Daoy (cell line): ENCODE data around the gene OR10AD1. TPM values are rescaled to one million over a fixed set of nuclear protein-coding genes. Genes with fewer than 3 reads are reported as not detected.

Experiments
- DNase-seq: peaks from one replicate; pipeline ENCODE4 v3.0.0-alpha.2; 2015; ENCODE audit warnings: low read depth
- total RNA-seq: library from RNA; depleted of rRNA; stranded (reverse); fragments of >200 nt; shearing (Covaris generic); gene quantifications from 2 replicates; pipeline ENCODE4 v1.2.3, GENCODE V29; 2014

Gene OR10AD1
- total RNA-seq, 1 experiment from 2014 or later, result not detected

DNA sequence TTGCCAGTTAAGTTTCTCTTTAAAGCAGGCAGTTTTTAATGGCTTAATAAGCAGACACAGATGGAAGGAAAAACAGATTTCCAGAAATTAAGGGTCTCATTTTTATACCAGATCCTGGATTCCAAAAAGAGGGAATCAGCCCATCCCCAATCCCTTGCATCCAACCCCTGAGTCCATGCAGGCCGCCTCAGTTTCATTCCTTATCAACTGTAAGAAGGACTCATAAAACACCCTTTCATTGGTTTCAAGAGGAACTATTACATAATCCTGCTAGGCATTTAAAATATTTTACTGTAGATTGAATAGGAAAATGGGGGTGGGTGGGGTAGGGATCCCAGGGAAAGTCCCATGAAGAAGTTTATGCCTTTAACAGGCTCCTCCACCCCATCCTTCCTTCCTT, 10.2 kb downstream of the OR10AD1 start:
- no peak for DNase-seq

DNA sequence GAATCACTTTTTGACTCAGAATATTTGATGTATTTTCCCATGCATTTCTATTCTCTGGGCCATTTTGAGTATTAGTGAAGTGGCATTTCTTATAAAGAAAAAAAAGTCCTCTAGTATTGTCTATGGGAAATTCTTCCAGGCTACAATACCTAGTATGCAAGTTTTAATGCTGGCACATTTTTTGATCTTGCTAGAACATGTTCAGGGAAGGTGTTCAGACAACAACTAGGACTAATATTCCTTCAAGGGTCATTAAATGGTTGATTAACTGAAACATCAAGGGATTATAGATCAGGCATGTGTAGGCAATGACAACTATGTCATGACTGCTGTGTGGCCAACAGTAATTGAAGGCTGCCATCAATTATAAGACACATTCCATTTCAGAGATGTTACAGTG, 12.0 kb downstream of the OR10AD1 start:
- DNase-seq, result no peak

DNA sequence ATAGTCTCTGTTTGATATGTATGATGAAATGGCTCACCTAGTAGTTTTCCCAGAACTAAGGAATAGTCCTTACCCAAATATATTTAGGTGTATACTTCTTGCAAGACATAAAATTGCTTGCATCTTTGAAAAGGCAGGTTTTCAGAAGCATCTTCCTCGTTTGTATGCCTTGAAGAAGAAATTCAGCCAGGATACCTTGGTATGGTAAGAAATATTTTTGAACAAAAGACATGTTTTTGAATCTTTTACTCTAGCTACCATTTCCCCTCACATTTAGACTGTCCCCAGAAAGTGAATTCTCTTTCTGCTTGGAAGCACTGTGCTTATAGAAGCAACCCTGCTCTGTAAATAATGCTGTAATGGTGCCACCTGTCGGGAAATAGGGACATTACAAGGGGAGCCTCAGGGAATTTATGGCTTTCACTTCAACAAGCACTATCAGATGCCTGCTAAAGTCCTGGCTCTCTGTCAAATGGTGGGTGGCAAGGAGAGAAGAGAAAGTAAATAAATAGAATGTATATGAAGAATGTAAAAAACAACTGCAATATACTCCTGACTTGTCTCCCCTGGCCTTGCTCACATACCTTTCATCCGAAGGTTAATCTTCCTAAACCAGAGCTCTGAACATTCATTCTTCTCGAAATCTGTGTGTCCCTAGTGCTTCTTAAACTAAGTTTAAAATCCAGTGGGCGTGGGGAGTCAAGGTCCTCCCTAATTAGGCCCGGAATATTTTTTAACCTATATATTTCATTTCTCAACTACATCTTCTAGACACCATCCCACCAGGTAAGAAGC, 13.6 kb downstream of the OR10AD1 start:
- peak; percentile 65 for DNase-seq

DNA sequence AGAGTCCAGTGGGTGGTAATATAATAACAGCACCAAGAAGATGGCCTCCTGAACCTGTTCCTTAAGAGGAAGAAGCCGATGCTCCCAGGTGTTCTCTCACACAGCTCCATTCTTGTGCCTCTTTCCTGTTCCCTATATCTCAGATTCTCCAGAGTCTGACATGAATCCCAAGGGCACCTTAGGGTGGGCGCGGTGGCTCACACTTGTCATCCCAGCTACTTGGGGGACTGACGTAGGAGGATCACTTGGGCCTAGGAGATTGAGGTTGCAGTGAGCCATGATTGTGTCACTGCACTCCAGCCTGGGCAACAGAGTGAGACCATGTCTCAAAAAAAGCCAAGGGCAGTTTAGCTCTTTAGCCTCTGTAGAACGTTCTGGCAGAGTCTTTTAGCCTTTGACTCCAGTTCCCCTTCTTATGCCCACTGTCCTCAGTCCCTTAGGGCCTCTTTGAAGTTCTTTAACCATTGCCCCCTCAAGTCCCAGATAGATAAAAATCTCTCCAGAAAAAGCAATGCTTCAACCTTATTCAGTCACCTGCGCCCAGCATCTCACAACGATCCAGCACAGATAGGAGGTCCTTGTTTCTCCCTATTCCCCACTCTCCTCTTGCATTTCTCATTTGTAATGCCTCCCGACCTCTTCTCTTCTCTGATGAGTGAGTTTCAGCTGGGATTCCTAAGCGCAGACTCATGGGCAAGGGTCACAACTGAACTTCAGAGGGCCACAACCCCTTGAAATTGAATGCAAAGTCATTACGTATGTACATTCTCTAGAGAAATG, 15.0 kb downstream of the OR10AD1 start:
- DNase-seq, result no peak

DNA sequence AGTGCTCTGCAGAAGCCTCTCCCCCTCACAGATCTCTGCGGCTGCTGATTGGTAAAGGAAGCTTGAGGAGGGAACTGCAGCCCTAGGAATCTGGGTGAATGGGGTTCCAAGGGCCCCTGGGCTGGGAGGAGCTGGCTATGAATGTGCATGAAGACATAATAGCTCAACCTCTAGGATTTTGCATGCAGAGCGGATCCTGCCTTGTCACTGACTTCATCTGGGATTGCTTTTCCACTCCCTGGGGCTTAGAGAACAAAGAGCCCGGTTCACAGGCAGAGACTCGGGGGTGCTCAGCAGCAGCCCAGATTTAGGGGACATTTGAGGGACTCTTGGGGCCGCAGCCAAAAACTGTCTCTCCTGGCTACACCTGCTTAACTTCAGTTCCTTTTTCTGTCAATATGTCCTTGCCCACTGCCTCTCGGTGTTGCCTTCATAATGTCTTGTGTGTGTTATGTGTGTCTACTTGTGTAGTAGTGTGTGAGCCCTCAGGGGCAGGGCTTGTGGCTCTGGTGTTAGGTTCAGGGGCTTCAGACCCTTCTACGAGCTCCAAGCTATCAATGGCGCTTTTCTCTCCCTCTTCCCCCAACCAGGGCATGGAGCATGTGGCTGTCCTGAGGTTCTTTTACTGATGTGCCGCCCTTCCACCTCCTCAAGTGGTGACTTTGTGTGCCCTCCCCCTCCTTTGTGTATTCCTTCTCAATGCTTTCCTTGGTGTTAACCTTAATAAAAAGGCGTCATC, 17.7 kb downstream of the OR10AD1 start:
- peak; percentile 30 for DNase-seq

DNA sequence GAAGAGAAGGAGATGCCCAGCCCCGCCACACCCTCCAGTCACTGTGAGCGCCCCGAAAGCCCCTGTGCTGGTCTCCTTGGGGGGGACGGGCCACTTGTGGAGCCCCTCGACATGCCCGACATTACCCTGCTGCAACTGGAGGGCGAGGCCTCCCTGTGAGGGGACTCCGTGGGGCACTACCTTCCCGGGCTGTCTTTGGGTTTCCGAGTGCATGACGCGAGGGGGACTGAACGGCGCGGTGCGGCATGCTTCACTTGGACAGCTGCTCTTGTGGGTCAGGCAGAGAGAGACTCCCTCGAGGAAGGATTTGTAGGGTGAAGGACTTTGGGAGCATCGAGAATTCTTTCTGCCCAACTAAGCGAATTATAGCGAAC, 18.6 kb downstream of the OR10AD1 start:
- DNase-seq, result no peak

DNA sequence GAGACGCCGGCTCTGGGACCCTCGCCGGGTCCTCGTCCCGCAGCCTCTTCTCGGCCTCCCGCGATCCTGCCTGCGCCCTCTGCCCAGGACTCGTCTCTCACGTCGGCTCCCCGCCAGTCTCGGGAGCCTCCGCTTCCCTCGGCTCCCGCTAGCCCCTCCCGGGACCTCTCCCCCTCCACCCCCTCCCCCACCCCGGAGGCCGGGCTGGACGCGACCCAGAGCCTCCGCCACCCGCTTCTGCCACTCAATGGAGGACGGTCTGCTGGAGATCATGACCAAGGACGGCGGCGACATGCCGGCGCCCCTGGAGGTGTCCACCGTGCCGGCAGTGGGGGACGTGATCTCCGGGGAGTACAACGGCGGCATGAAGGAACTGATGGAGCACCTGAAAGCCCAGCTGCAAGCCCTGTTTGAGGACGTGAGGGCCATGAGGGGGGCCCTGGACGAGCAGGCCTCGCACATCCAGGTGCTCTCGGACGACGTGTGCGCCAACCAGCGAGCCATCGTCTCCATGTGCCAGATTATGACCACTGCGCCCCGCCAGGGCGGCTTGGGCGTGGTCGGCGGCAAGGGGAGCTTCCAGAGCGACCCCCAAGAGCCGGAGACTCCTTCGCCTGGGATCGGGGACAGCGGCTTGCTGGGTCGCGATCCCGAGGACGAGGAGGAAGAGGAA, 19.1 kb downstream of the OR10AD1 start:
- peak; percentile 11 for DNase-seq

DNA sequence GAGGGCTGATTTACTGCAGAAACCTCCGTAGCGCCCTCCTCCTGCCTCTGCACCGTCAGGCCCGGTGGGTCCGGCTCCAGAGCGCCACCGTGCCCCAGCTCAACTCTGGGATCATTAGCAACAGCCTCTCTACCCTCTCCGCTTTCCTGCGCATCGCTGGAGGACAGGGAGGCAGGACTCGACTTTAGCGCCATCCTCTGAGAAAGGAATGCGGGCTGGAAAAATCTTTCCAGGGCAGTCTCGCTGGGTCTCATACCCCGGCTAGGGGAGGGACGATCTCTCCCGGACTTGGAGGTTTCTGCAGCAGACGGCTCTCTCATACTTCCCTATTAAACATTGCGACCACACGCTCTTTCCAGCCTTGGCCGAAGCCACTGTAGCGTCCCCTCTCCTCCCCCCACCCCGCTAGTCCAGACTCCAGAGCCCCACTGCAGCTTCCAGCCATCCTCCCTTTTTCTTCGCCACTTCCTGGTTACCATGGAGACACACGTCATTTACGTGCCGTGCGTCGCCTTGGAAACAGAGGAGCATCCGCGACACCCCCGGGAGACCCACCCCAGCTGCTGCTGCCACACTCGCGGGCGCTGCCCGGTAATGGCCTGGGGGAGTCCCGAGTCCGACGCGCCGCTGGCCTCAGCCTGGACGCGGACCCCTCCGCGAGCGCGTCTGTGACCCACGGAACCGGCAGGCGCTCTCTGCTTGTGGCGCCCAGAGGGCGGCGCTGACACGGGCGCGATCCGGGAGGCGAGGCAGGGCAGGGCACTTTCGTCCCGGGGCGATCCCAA, 19.8 kb downstream of the OR10AD1 start, which contains the start of gene CCDC184:
CCDC184 (plus strand) TSS at position 554 of the 785 bp plus-strand sequence. CDS start 479 bp downstream, outside the sequence.
- DNase-seq, result peak; percentile 79

DNA sequence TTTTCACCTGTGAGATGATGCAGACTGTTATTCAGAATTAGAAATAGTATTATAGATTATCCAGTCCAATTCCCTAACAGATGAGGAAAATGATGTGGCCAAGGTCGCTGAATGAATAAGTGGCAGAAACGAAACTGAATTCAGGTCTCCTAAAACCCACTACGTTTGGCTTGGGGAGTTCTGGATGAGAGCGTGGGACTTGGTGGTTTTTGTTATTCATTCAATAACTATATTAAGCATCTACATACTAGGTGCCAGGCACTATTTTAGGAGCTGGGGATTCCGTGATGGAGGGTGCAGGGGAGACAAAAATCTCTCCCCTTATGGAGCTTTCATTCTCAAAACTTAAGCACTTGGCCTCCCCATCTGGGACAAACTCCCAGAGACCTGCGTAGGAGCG, 20.5 kb downstream of the OR10AD1 start:
- DNase-seq, result no peak

DNA sequence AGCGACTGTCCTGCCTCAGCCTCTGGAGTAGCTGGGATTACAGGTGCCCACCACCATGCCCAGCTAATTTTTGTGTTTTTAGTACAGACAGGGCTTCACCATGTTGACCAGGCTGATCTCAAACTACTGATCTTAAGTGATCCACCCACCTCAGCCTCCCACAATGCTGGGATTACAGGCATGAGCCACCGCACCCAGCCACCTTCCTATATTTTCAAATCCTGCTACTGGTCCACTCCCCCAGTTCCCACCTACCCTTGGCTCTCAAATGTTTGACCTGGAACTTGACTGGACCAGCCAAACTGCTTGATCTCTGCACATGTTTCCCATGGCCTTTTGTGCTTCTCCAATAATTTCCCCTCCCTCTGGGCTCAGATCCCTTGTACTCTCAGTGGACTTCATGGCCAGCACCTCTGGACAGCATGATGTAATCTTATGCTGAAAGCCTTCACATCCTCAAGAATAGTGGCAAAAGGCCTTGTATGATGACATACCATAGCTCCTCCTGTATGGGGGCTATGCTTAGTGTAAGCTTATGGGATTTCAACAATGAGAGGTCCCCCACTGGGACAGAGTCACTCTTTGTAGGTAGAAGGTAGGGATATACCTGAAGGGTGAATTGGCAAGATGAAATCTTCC, 22.1 kb downstream of the OR10AD1 start:
- no peak for DNase-seq

DNA sequence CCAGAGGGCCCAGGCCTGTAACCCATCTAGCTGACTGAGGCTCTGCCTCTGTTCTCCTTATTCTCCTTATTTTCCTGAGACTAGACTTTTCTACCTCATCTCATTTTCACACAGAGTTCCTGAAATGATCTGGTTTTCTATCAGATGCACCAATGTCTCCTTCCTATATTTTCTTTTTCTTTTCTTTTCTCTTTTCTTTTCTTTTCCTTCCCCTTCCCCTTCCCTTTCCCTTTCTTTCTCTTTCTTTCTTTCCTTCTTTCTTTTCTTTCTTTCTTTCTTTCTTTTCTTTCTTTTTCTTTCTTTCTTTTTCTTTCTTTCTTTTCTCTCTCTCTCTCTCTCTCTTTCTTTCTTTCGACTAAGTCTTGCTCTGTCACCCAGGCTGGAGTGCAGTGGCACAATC, 22.7 kb downstream of the OR10AD1 start:
- DNase-seq, result no peak

DNA sequence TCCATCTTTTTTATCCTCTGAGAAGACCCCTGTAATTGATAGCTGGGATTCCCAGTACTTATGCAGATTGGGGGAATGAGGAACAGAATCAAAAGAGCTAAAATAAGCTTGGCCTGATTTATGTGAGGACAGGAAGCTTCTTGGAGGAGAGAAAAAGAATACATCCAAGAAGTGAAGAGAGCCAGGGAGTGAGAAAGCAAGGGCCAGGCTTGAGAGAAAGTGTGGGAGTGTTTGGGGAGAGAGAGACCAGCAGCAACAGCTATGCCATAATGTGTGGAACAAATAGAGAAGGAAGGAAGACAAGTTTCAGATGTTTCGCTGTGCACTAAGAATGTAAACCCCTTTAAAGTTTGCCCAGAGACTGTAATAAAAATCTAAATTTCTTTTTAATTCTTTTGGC, 23.6 kb downstream of the OR10AD1 start:
- no peak for DNase-seq

DNA sequence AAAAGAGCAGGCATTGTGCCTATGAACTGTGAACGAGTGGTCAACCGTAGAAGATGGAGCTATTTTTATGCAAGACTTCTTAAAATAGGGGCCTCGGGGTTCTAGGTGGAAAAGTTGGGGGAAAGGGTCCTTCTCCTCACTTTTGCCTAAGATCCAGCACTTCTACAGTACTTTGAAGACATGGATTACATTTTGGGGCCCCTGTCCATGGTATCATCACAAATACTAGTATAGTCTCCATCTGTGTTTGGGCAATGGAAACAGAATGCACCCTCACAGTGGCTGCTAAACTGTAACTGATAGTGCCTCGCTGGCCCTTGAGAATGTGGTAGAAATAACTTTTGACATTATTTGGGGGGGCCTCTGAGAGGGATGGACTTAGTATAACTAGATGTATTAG, 25.1 kb downstream of the OR10AD1 start:
- no peak for DNase-seq

DNA sequence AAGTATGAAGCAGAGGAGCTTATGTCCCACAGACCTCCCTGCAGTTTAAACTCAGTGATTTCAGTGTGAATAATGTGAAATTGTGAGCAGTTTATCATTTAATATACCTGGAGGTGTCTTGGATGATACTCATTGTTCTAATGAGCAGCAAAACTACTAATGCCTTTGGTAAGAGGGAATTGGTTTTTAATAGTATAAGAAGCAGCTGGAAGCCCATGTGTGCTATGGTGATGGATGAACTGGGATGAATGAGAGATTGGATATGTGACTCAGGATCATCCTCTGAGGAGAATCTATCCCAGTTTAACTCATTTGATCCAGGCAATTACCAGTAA, 26.7 kb downstream of the OR10AD1 start:
- DNase-seq, result no peak

DNA sequence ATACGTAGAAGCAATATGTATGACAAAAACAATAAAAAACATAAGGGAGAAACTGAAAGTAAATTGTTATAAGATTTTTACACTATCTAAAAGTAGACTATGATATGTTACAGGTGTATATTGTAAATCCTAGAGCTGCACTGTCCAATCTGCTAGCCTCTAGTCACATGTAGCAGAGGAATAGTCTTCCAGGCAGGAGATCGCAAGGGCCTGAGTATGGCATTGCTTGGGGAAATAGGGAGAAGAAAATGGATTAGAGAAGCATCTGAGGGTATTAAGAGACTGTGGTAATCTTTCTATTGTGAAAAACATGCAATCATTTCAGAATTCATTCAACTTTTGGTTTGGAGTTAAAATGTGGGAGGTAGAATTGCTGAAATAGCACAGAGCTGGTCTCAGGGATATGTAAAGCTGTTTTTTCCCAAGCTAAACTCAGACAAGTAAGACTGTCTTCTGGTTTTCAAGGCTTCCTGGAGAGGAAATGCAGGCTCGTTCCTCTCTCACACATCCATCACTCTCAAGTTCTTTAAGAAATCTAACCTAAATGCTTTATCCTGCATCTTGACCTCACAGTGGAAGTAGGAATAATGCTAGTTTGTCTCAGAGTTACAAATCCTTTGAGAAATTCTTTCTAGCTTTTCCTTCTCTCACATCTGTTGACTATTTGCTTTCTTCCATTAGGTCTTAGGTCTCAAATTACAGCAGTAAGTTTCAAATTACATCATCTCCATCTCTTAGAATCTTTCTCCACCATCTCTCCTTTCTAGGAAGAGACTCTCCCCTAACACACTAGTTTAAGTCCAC, 27.3 kb downstream of the OR10AD1 start:
- DNase-seq, result no peak

DNA sequence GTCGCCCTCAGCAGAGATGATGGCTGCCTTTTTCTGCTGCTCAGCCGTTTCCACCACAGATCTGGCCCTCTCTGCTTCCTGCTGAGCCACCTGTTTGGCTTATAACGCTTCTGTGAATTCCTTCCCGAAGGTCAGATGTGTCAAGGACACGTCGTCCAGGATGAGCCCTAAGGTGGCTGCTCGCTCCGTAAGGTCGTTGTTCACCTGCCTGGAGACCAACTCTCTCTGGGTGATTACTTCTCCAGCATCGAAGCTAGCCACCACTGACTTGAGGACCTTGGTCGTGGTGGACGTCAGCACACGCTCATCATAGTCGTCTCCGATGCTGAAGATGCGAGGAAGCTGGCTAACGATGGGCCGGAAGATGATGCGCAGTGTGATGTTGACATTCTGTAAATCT, 34.1 kb downstream of the OR10AD1 start:
- DNase-seq, result no peak

DNA sequence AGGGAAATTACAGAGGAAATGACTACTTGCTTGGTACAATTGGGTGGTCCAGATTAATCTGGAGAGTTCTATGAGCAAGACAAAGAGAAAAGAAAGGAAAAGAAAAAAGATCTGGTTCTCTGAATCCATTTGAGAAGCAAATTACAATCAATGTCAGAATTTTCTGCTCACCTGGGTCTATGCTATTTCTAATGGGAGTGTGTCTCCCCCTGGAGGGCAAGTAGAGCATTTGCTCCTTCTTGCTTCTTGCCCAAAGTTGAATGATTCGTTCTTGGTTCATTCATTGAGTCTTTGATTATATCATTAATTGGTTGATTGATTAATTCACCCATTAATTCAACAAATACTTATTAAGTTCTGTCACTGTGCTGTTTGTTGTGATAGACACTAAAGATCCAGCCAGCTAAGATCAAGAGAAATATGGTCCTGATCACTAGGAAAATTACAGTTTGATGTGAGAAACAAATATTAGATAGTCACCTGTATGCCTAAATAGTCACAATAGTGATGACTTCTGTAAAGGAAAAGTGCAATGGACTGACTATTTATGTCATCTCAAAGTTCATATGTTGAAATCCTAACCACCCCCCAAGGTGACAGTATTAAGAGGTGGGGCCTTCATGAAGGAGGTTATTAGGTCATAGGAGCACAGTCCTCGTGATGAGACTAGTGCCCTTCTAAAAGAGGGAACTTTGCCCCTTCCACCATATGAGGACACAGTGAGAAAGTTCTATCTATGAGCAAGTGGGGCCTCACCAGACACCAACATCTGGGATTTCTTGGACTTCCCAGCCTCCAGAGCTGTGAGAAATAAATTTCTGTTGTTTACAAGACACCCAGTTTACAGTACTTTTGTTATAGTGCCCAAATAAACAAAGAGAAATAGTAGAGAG, 37.8 kb downstream of the OR10AD1 start:
- peak; percentile 48 for DNase-seq

DNA sequence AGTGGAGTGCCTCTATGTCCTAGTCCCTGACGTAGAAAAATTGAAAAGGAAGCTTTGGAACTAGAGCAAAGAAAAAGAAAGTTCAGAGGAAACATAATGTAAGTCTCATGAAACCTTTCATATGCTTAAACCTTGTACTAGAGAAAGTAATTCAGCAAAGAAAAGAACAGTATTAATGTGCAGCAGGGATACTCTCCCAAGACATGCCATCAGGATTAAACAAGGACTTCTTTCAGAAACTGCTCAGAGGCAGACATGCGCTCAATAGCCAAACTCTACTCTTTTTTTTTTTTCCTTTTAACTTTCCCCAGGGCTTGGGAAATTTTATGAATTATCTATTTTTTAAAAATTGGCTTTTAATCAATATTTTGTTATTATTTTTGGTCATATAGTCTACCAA, 38.6 kb downstream of the OR10AD1 start:
- no peak for DNase-seq
